Measurements from ENCODE around the gene DOCK8. TPM values are rescaled to one million over a fixed set of nuclear protein-coding genes. Genes with fewer than 3 reads are reported as not detected.

DOCK8 gene
- total and polyA plus RNA-seq, 2 of the 13 experiments (the other 11 are each of a cell fraction or from before 2014, with no cell fraction given), result 0.28 to 0.38 TPM

DNA sequence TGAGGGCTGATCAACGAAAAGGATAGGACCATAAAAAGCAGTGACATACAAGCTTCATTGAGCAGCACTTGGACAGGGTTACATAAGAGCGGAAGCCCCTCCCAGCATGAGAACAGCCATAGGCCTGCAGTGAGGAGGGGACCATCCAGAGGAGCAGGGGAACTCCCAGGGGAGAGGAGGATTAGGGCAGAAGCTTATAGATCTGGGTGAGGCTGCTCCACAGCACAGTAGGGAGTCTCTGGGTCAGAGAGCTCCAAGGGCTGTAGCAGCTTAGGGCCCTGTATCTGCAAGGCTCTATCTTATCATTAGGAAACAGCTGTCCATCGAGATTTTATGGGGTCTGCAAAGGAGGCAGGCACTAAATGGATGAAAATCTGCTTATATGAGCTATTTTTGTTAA, 186.6 kb downstream of the DOCK8 start:
- Histone ChIP-seq H3K9ac (ENCODE audit: insufficient read depth, low read depth, low read length) (no peak overlapping the region), H3K4me1 (ENCODE audit: insufficient read depth, low read length) (no peaks in the 10 kb centered on the region), H3K9me3 (ENCODE audit: low read length) (no peaks in the 10 kb centered on the region), H2AFZ (ENCODE audit: low read length) (no peak overlapping the region), H4K20me1 (ENCODE audit: insufficient read depth, low read length) (no peaks in the 10 kb centered on the region), H3K4me2 (ENCODE audit: low read depth, low read length) (no peak overlapping the region), H3K36me3 (replicated peaks in 1 of 2; ENCODE audit: control insufficient read depth in 1 of 2, insufficient read depth in 2 of 2, low read length in 2 of 2) (no peaks in the 10 kb centered on the region), H3K27ac (ENCODE audit: extremely low read length, insufficient read depth, low read length) (no peak overlapping the region), H3K79me2 (ENCODE audit: insufficient read depth, low read length) (no peaks in the 10 kb centered on the region), H3K4me3 (replicated peaks in 1 of 3; ENCODE audit: insufficient read depth in 1 of 3, low read depth in 2 of 3, low read length in 3 of 3) (no peak overlapping the region), H3K27me3 (ENCODE audit: control insufficient read depth in 1 of 2, insufficient read depth in 2 of 2, low read length in 2 of 2) (no peaks in the 10 kb centered on the region)
- FAIRE-seq, result no peak
- in situ Hi-C loops (cut with HindIII; ENCODE audit: extremely low pct_ligation_motif_present, low pct_unique_long_range_greater_than_20kb), result no loop called here
- no TSS peak for BruUV-seq (replicated peaks)
- no peak for DNase-seq (ENCODE audit: low spot score)
- ATAC-seq, result no peak
- intact Hi-C loops (cut with micrococcal nuclease; ENCODE audit: unreplicated experiment), result no loop called here
- WGBS (ENCODE audit: low lambda C conversion rate), result 31% methylated on average over 3 of the region's 3 CpGs
- TF ChIP-seq MATR3 (CRISPR knock-in tag; IDR thresholded peaks at IDR 0.05) (no peak), ZNF7 (CRISPR knock-in tag; IDR thresholded peaks at IDR 0.05) (no peak), ZNF430 (CRISPR knock-in tag; IDR thresholded peaks at IDR 0.05) (no peak), ZNF737 (CRISPR knock-in tag; IDR thresholded peaks at IDR 0.05; ENCODE audit: borderline replicate concordance) (no peak), PTBP1 (IDR thresholded peaks at IDR 0.05; ENCODE audit: low read depth, low read length, poor library complexity, severe bottlenecking) (no peak)
- CTCF ChIA-PET (ENCODE audit: low intra/inter-chr PET ratio, low total read pairs), result no interaction called here
- POLR2A ChIA-PET, result interaction anchor here (0.6 kb wide), 1 partner anchor 163 kb away, joined by 3 read pairs; no protein-coding TSS in a partner anchor

DNA sequence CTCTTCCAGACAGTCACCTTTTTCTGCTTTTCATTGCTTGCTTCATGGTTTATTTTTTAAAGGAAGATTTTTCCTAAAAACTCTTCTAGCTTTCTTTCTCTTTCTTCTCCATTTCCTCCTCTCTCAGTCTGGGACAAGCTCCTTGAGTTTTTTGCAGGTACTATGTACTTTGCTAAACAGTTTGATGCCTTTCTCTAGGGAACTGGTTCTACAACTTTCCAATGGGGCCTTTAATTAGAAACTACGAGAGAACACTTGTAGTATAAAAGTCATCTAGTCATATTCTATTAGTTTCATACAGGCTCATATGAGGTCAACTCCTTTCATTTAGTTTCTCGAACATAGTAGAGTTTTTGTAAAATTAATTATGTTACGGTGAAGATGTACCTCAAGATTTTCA, 189.6 kb downstream of the DOCK8 start:
- no peak overlapping the region for H2AFZ ChIP-seq (ENCODE audit: low read length)
- no peaks in the 10 kb centered on the region for H3K9me3 ChIP-seq (ENCODE audit: low read length)
- CTCF ChIA-PET (ENCODE audit: low intra/inter-chr PET ratio, low total read pairs), result no interaction called here
- no peaks in the 10 kb centered on the region for H3K36me3 ChIP-seq (replicated peaks in 1 of 2; ENCODE audit: control insufficient read depth in 1 of 2, insufficient read depth in 2 of 2, low read length in 2 of 2)
- intact Hi-C loops (cut with micrococcal nuclease; ENCODE audit: unreplicated experiment), result no loop called here
- no peaks in the 10 kb centered on the region for H3K27me3 ChIP-seq (ENCODE audit: control insufficient read depth in 1 of 2, insufficient read depth in 2 of 2, low read length in 2 of 2)
- WGBS (ENCODE audit: low lambda C conversion rate), result 80% methylated on average over 3 of the region's 3 CpGs
- DNase-seq (ENCODE audit: low spot score), result no peak
- H4K20me1 ChIP-seq (ENCODE audit: insufficient read depth, low read length), result no peaks in the 10 kb centered on the region
- H3K79me2 ChIP-seq (ENCODE audit: insufficient read depth, low read length), result no peaks in the 10 kb centered on the region
- ATAC-seq, result no peak
- in situ Hi-C loops (cut with HindIII; ENCODE audit: extremely low pct_ligation_motif_present, low pct_unique_long_range_greater_than_20kb), result no loop called here
- no peak overlapping the region for H3K4me2 ChIP-seq (ENCODE audit: low read depth, low read length)
- no peak overlapping the region for H3K4me3 ChIP-seq (replicated peaks in 1 of 3; ENCODE audit: insufficient read depth in 1 of 3, low read depth in 2 of 3, low read length in 3 of 3)
- no peak for FAIRE-seq
- BruUV-seq (replicated peaks), result no TSS peak
- POLR2A ChIA-PET, result no interaction called here
- no peak overlapping the region for H3K9ac ChIP-seq (ENCODE audit: insufficient read depth, low read depth, low read length)
- H3K4me1 ChIP-seq (ENCODE audit: insufficient read depth, low read length), result no peaks in the 10 kb centered on the region
- no peak overlapping the region for H3K27ac ChIP-seq (ENCODE audit: extremely low read length, insufficient read depth, low read length)
- no peak for TF ChIP-seq ZNF253 (CRISPR knock-in tag; IDR thresholded peaks at IDR 0.05; ENCODE audit: borderline replicate concordance)
- TF ChIP-seq, protein P1, sequence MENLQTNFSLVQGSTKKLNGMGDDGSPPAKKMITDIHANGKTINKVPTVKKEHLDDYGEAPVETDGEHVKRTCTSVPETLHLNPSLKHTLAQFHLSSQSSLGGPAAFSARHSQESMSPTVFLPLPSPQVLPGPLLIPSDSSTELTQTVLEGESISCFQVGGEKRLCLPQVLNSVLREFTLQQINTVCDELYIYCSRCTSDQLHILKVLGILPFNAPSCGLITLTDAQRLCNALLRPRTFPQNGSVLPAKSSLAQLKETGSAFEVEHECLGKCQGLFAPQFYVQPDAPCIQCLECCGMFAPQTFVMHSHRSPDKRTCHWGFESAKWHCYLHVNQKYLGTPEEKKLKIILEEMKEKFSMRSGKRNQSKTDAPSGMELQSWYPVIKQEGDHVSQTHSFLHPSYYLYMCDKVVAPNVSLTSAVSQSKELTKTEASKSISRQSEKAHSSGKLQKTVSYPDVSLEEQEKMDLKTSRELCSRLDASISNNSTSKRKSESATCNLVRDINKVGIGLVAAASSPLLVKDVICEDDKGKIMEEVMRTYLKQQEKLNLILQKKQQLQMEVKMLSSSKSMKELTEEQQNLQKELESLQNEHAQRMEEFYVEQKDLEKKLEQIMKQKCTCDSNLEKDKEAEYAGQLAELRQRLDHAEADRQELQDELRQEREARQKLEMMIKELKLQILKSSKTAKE (CRISPR knock-in tag; IDR thresholded peaks at IDR 0.05; ENCODE audit: borderline replicate concordance), result no peak
- no peak for TF ChIP-seq TCF7L2 (IDR thresholded peaks at IDR 0.05; ENCODE audit: low read depth, low read length)
- TF ChIP-seq ZSCAN29 (CRISPR knock-in tag; conservative IDR thresholded peaks at IDR 0.05), result no peak
- TF ChIP-seq, protein P2, sequence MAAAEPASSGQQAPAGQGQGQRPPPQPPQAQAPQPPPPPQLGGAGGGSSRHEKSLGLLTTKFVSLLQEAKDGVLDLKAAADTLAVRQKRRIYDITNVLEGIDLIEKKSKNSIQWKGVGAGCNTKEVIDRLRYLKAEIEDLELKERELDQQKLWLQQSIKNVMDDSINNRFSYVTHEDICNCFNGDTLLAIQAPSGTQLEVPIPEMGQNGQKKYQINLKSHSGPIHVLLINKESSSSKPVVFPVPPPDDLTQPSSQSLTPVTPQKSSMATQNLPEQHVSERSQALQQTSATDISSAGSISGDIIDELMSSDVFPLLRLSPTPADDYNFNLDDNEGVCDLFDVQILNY (CRISPR knock-in tag; conservative IDR thresholded peaks at IDR 0.05), result no peak
- TF ChIP-seq SMARCC2 (IDR thresholded peaks at IDR 0.05), result no peak
- no peak for TF ChIP-seq ZNF282 (IDR thresholded peaks at IDR 0.05; ENCODE audit: partially characterized antibody)
- TF ChIP-seq SP4 (CRISPR knock-in tag; IDR thresholded peaks at IDR 0.05), result no peak
- no peak for TF ChIP-seq ZNF749 (CRISPR knock-in tag; IDR thresholded peaks at IDR 0.05; ENCODE audit: borderline replicate concordance)
- TF ChIP-seq, protein P3, sequence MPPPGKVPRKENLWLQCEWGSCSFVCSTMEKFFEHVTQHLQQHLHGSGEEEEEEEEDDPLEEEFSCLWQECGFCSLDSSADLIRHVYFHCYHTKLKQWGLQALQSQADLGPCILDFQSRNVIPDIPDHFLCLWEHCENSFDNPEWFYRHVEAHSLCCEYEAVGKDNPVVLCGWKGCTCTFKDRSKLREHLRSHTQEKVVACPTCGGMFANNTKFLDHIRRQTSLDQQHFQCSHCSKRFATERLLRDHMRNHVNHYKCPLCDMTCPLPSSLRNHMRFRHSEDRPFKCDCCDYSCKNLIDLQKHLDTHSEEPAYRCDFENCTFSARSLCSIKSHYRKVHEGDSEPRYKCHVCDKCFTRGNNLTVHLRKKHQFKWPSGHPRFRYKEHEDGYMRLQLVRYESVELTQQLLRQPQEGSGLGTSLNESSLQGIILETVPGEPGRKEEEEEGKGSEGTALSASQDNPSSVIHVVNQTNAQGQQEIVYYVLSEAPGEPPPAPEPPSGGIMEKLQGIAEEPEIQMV (CRISPR knock-in tag; IDR thresholded peaks at IDR 0.05; ENCODE audit: low read depth), result no peak
- no peak for TF ChIP-seq YEATS4 (CRISPR knock-in tag; IDR thresholded peaks at IDR 0.05; ENCODE audit: borderline replicate concordance)
